Activated CD4-positive, alpha-beta T cell treated with anti-CD3 and anti-CD28 coated beads, Interleukin-2, amount 50 U/mL, for 48 hours (primary cell): ENCODE data around the gene TEX53.
A peak's percentile ranks its signal among the peaks of the same experiment; 100 is the strongest.

Experiments
- DNase-seq, 2 experiments: peaks; one replicate each; pipeline ENCODE4 v3.0.0-alpha.2; 2020

TEX53 gene

GRCh38 chr9:114678795-114679194, 21.2 kb upstream of the TEX53 start:
- DNase-seq = no peak

- DNase-seq = no peak
Measured at GRCh38 chr9:114678130-114678529, 20.5 kb upstream of the TEX53 start.

GRCh38 chr9:114677418-114677817, 19.8 kb upstream of the TEX53 start:
- no peak for DNase-seq

- no peak for DNase-seq
Measured at GRCh38 chr9:114676901-114677300, 19.3 kb upstream of the TEX53 start.

- DNase-seq = no peak
Measured at GRCh38 chr9:114674798-114675540, 17.4 kb upstream of the TEX53 start.

- no peak for DNase-seq
Measured at GRCh38 chr9:114674076-114674797, 16.6 kb upstream of the TEX53 start.

GRCh38 chr9:114671605-114672004, 14.0 kb upstream of the TEX53 start:
- DNase-seq = no peak

- DNase-seq = no peak
Measured at GRCh38 chr9:114669961-114670360, 12.4 kb upstream of the TEX53 start.

- no peak for DNase-seq
Measured at GRCh38 chr9:114668146-114668545, 10.5 kb upstream of the TEX53 start.

GRCh38 chr9:114666851-114667250, 9.2 kb upstream of the TEX53 start:
- peak in 1 of 2 experiments; percentile 24 for DNase-seq

GRCh38 chr9:114666401-114666800, 8.8 kb upstream of the TEX53 start:
- no peak for DNase-seq

- DNase-seq = no peak
Measured at GRCh38 chr9:114664181-114664580, 6.6 kb upstream of the TEX53 start.

GRCh38 chr9:114662081-114662989, 4.7 kb upstream of the TEX53 start:
- DNase-seq = peak; percentile 72 to 79

- DNase-seq = no peak
Measured at GRCh38 chr9:114656301-114656700, 1.3 kb downstream of the TEX53 start.

- DNase-seq = no peak
Measured at GRCh38 chr9:114655689-114656088, 1.9 kb downstream of the TEX53 start.

- peak; percentile 88 to 89 for DNase-seq
Measured at GRCh38 chr9:114653556-114654159, 3.9 kb downstream of the TEX53 start.

GRCh38 chr9:114652776-114653555, 4.6 kb downstream of the TEX53 start:
- no peak for DNase-seq

GRCh38 chr9:114643896-114644295, 13.7 kb downstream of the TEX53 start:
- DNase-seq = no peak

GRCh38 chr9:114643001-114643400, 14.6 kb downstream of the TEX53 start:
- no peak for DNase-seq

GRCh38 chr9:114641967-114642366, 15.6 kb downstream of the TEX53 start:
- DNase-seq = no peak

GRCh38 chr9:114638404-114638803, 19.2 kb downstream of the TEX53 start:
- no peak for DNase-seq

GRCh38 chr9:114634387-114634786, 23.2 kb downstream of the TEX53 start:
- no peak for DNase-seq
